Measurements from ENCODE around the gene EZR.

EZR gene

DNA sequence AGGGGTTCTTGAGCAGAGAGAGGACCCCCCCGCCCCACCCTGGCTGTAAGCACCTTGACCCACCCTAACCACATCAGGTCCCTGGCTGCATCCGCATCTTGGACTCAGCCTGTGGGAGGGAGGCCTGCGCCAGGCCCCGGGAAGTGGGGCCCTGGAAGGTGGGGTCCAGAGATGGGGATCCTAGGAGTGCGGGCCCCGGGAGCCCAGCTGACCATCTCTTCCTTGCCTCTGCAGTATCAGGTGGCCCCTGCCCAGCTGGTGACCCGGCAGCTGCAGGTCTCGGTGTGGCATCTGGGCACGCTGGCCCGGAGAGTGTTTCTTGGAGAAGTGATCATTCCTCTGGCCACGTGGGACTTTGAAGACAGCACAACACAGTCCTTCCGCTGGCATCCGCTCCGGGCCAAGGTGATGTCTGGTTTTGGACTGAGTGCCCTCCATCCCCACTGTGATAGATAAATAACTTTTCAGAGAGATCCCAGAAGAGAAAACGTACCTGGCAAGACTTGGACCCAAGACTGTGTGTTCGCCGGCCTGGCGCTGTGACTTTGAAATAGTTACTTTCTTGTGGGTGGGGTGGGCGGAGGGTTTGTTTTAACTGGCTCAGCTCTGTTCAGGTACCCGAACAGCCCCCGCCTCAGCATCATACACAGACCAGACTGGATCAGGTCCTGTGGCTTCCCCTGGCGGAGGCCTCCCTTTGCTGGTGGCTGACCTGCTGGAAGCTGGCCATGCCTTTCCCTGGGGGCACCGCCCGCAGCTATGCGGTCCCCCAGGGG lies 62.0 kb downstream of the EZR start:
- H3K9me3 ChIP-seq, result no peaks in the 10 kb centered on the region
- TF ChIP-seq, protein P1, sequence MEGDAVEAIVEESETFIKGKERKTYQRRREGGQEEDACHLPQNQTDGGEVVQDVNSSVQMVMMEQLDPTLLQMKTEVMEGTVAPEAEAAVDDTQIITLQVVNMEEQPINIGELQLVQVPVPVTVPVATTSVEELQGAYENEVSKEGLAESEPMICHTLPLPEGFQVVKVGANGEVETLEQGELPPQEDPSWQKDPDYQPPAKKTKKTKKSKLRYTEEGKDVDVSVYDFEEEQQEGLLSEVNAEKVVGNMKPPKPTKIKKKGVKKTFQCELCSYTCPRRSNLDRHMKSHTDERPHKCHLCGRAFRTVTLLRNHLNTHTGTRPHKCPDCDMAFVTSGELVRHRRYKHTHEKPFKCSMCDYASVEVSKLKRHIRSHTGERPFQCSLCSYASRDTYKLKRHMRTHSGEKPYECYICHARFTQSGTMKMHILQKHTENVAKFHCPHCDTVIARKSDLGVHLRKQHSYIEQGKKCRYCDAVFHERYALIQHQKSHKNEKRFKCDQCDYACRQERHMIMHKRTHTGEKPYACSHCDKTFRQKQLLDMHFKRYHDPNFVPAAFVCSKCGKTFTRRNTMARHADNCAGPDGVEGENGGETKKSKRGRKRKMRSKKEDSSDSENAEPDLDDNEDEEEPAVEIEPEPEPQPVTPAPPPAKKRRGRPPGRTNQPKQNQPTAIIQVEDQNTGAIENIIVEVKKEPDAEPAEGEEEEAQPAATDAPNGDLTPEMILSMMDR (IDR thresholded peaks at IDR 0.05; ENCODE audit: low read depth, low read length), result no peak
- H3K4me1 ChIP-seq, result peaks cover 38% of the 10 kb centered on the region
- DNase-seq, result no peak
- no peaks in the 10 kb centered on the region for H3K27me3 ChIP-seq
- H3K4me3 ChIP-seq (ENCODE audit: low read depth, low read length), result no peak overlapping the region
- H3K36me3 ChIP-seq, result no peaks in the 10 kb centered on the region

DNA sequence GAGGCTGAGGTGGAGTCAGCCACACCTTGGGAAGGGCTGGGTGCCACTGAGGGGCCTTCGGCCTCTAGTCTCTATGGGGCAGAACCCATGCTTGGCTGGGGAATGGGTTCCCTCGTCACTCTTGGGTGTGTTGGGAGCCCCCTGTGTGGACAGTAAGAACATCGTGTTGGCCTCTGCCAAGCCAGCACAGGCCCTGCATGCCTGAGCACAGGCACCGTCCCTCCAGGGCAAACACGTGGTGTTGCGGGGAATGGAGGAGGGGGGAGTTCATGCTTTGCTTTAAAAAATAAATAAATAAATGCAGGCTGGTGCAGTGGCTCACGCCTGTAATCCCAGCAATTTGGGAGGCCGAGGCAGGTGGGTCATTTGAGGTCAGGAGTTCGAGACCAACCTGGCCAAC lies 63.0 kb downstream of the EZR start:
- Histone ChIP-seq H3K36me3 (no peaks in the 10 kb centered on the region), H3K4me1 (peaks cover 42% of the 10 kb centered on the region), H3K4me3 (ENCODE audit: low read depth, low read length) (no peak overlapping the region), H3K9me3 (no peaks in the 10 kb centered on the region), H3K27me3 (no peaks in the 10 kb centered on the region)
- peak; percentile 38 for DNase-seq
- TF ChIP-seq, protein P1 (IDR thresholded peaks at IDR 0.05; ENCODE audit: low read depth, low read length), result no peak

DNA sequence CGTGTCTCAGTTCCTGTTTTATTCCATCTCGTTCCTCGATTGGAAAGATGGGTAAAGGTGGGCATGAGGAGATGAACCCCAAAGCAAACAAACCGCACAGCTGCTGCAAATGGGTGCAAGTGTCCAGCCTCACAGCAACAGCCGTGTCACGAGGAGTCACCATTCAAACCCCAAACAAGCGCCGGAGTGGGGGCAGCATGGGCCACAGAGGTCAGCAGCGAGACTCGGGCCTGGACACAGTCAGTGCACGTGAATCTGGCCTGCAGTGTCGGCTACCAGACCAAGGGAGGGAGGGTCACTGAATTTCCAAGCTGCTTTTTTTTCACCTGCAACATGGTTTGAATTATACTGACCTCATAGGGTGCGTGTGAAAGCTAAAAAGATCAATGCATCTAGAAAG lies 63.5 kb downstream of the EZR start:
- peaks cover 39% of the 10 kb centered on the region for H3K4me1 ChIP-seq
- no peak overlapping the region for H3K4me3 ChIP-seq (ENCODE audit: low read depth, low read length)
- no peaks in the 10 kb centered on the region for H3K9me3 ChIP-seq
- H3K36me3 ChIP-seq, result no peaks in the 10 kb centered on the region
- no peak for DNase-seq
- no peaks in the 10 kb centered on the region for H3K27me3 ChIP-seq
- TF ChIP-seq, protein P1 (IDR thresholded peaks at IDR 0.05; ENCODE audit: low read depth, low read length), result no peak

DNA sequence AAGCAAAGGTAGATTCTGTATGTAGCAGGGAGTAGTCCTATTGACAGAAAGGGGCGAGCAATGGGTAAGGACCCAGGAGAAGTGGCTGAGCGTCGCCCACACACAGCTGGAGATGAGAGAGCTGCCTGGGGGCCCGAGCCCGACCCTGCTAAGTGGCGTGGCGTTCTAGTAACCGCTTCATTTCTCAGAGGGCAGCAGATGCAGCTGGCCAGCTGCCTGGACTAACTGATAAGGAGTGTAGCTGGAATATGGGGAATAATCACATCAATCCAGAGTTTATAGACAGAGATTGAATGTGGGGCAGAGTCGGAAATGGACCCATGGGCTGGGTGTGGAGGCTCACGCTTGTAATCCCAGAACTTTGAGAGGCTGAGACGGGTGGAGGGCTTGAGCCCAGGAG lies 64.4 kb downstream of the EZR start:
- H3K27me3 ChIP-seq, result no peaks in the 10 kb centered on the region
- TF ChIP-seq, protein P1 (IDR thresholded peaks at IDR 0.05; ENCODE audit: low read depth, low read length), result no peak
- no peaks in the 10 kb centered on the region for H3K9me3 ChIP-seq
- no peak overlapping the region for H3K4me3 ChIP-seq (ENCODE audit: low read depth, low read length)
- H3K4me1 ChIP-seq, result peaks cover 37% of the 10 kb centered on the region
- peak; percentile 89 for DNase-seq
- H3K36me3 ChIP-seq, result no peaks in the 10 kb centered on the region

DNA sequence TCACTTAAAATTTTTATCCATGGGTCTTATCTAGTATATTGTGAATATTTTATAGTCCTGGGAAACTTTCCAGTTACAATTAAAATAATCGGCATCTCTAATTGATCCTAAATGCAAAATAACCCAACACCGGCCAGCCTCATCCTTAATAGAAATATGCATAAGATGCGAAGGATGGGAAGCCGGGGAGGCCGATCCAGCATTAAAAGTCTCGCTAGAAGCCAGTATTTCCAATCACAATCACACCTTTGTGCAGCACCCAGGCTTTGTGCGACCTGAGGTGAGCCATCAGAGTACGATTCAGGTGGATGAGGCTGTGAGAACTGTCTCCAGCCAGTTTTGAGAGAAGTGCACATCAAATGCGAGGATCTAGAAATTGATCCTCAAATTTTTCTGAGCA lies 65.4 kb downstream of the EZR start:
- Histone ChIP-seq H3K4me1 (peaks cover 34% of the 10 kb centered on the region), H3K4me3 (ENCODE audit: low read depth, low read length) (no peak overlapping the region), H3K27me3 (no peaks in the 10 kb centered on the region), H3K9me3 (no peaks in the 10 kb centered on the region), H3K36me3 (no peaks in the 10 kb centered on the region)
- DNase-seq, result no peak
- TF ChIP-seq, protein P1 (IDR thresholded peaks at IDR 0.05; ENCODE audit: low read depth, low read length), result no peak

DNA sequence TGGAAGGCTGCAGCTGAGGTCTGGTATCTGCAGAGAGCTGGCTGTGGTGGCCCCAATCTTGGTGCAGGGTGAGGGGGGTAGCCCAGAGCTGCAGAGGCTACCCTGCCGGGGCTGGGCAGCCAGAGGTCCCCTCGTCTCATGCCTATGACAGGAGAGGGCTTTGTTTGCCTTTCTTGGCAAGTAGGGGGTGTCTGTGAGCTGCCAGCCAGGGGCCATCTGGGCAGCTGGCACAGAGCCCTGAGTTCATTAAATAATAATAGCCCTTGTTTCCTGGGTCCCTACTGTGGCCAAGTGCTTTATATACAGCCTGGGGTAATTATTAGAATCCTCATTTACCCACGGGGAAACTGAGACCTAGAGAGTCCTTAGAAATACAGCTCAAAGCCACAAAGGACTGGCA lies 66.6 kb downstream of the EZR start:
- Histone ChIP-seq H3K4me1 (peaks cover 26% of the 10 kb centered on the region), H3K27me3 (no peaks in the 10 kb centered on the region), H3K36me3 (no peaks in the 10 kb centered on the region), H3K4me3 (ENCODE audit: low read depth, low read length) (no peak overlapping the region), H3K9me3 (no peaks in the 10 kb centered on the region)
- TF ChIP-seq, protein P1 (IDR thresholded peaks at IDR 0.05; ENCODE audit: low read depth, low read length), result peak; percentile 71
- peak; percentile 86 for DNase-seq
